Activated CD4-positive, alpha-beta T cell treated with anti-CD3 and anti-CD28 coated beads, Interleukin-2, amount 50 U/mL, for 4 hours (primary cell): ENCODE results near the gene GFAP.
A peak's percentile ranks its signal among the peaks of the same experiment; 100 is the strongest.
"Not testable (repeated sequence)": the region's sequence is repeated elsewhere in the genome, so short reads cannot be mapped to it uniquely, and the experiment has no call there.

Source experiments
- DNase-seq, 2 experiments: peaks; one replicate each; pipeline ENCODE4 v3.0.0-alpha.2; 2020

The GFAP gene

DNA sequence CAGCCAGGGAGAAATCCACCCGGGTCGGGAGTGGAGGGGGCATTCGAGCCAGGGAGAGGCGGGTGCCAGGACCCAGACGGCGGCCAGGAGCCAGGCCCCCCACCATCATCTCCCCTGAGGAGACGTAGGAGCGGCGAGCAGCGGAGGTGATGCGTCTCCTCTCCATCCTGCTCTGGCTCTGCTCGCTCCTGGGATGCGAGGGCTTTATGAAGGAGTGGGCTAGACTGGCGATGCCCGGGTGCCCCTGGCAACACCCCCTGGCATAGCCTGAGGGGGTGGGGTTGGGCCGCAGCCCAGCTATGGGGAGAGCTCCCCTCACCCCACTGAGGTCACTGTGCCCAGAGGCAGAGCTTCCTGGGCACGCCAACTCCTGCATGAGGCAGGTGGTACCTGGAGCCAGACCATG is at the start of gene GFAP:
TSS of gene GFAP (minus strand) at position 180 of the 406 bp plus-strand sequence. CDS start at position 166, 14 bp downstream.
- DNase-seq: no peak

DNA sequence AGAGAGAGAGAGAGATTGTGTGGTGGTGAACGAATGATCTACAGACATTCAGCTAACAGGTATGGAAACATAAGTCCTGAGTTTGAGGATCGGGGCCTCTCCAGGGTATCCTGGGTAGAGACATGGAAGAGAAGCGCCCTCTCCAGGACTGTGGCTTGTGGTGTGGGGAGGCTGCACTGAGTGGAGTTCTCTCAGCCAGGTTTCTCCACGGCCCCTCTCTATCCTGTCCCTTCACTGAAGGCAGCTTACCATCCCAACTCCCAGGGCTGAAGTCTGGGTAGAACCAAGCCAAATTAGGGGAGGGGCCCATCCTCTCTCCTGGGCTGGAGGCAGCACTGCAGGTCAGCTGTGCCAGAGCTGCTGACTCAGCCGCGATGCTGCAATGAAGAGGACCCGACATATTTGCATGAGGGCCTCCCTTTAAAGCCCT is 46.6 kb upstream of the GFAP start:
- no peak for DNase-seq

DNA sequence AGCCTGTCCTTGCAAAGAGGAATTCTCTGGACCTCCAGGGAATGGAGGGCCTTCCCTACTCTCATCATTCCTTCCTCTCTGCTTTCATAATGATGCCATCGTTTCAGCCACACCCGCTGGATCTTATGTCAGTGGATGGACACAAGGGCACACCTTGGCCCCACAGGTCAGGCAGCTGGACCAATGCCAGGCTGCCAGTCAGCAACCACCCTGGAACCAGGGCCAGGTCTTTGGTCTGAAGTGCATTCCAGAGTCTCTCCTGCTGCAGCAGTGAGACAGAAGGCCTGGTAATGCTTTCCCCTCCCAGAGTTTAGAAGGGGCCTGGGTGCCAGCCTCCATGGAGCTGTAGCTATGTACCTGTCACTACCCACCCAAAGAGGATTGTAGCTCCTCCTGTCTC is 45.4 kb upstream of the GFAP start:
- no peak for DNase-seq

GRCh38 chr17:44959821-44960531 is 44.7 kb upstream of the GFAP start:
- DNase-seq: peak; percentile 32 to 39

GRCh38 chr17:44956998-44957981 is 42.0 kb upstream of the GFAP start:
- no peak for DNase-seq

- DNase-seq: no peak
Measured at GRCh38 chr17:44955674-44956425, 40.5 kb upstream of the GFAP start.

DNA sequence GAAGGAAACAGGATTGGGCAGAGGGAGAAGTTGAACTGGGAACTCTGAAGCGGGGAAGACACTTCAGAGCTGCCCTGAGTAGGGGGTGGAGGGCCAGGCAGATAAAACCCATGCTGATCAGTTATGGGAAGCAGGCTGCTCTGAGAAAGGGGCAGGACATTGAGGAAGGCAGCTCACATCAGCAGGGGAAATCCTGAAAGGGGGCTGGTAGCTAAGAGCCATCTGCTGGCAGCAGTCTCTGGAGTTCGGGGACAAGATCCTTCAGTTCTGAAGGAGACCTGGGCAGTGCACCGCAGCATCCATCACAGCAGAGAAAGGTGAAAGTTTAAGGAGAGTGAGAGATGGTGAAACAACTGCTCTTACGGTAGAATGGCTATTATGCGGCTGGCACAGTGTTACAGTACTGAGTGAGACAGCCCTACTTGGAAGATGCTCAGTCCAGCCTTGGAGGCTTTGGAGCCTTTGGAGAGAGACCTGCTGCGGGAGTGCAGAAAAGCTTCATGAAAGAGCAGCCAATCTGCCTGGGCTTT is 37.7 kb upstream of the GFAP start:
- no peak for DNase-seq

- no peak for DNase-seq
Measured at GRCh38 chr17:44948315-44948795, 33.1 kb upstream of the GFAP start.

DNA sequence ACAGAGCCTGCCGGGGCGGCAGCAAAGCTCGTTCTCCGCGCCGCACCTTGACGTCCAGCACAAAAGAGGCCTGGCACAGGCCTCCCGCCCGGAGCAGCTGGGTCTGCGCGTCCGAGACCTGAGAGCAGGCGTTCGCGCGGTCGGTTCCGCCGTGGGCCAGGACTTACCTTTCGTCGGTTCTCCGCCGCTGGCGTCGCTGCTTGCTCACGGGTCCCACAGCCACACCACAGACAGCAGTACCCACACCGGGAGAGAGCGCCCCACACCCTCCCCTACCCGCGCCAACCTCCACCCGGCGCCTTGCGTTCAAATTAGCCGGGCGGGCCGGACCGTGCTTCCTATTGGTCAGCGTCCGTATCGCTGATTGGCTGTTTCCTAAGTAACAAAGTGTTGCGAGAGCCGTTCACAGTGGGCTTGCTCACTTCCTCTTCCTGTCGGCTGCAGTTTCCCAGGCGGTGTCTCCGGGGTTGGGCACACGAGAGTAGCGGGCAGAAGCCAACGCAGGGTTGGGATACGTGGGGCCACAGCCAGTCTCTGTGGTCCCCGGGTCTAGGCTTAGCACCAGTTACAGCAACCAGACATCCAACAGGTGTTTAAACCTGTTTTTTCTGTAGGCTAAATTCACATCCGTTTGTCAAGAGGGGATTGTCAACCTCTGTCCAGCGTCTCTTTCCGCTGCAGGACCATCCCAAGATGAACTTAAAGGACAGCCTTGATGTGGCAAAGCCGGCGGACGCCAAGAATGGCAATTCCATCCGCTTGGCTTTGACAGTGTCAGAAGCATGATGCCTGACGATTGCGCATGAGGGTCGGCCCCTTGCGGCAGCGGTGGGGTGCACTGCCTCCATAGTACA is 32.4 kb upstream of the GFAP start, which contains the start of gene KIF18B:
TSS of gene KIF18B (minus strand) at position 313 of the 854 bp plus-strand sequence. CDS start 11,429 bp downstream, outside the sequence.
- peak; percentile 83 for DNase-seq

DNA sequence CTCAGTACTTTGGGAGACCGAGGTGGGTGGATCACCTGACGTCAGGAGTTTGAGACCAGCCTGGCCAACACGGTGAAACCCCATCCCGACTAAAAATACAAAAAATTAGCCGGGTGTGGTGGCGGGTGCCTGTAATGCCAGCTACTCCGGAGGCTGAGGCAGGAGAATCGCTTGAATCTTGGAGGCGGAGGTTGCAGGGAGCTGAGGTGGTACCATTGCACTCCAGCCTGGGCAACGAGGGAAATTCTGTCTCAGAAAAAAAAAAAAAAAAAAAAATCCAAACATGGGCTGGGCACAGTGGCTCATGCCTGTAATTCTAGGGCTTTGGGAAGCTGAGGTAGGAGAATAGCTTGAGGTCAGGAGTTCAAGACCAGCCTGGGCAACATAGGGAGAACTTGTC is 30.4 kb upstream of the GFAP start:
- not testable (repeated sequence) for DNase-seq

DNA sequence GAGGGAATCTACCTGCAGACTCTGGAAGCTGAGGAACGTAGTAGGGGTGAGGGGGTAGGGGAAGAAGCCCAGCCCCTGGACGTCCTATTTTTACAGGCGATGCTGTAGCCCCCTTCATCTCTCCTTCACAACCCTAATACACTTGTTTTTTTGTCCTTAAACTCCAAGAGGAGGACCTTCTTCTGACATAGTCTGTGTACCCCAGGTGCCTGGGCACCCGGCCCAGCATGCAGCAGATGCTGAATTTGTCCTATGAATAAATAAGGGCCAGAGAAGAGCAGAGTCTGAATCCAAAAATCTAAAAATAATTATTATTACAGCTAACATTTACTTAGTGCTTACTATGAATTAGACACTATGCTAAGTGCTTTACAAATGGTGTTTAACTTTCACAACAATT is 27.2 kb upstream of the GFAP start:
- DNase-seq: no peak

GRCh38 chr17:44941712-44942331 is 26.5 kb upstream of the GFAP start:
- DNase-seq: no peak

DNA sequence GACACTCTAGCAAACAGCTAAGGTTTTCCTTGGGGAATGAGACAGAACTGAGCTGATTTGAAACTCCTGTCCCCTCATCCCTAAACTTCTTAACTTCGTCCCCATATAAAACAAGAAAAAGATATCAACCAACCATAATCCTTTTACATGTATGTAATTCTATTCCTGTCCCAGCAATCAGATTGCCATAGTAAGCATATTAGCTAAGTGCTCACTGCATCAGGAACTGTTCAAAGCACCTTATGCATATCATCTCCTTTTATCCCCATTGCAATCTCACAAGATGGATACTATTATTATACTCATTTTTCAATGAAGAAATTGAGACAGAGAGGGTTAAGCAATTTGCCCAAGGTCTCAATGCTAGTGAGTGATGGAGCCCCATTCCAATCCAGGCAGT is 25.5 kb upstream of the GFAP start:
- DNase-seq: no peak

- no peak for DNase-seq
Measured at GRCh38 chr17:44940317-44940716, 25.0 kb upstream of the GFAP start.

DNA sequence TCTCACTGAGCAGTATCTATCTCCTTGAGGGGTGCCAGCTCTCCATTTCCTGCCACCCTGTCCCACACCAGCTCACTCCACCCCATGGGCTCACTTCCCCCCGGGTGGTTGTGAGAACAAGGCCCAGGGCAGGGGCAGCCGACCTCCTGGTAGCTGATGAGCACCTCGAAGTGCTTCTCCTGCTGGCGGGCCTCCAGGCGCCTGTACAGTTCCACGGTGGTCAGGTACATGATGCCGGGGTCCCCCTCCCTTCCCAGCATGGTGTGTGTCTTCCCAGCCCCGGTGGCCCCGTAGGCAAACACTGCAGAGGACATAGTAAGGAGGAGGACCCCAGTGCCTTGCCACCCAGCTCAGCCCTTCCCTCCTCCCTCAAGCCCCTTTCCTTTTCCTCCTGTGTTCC is 19.8 kb upstream of the GFAP start:
- no peak for DNase-seq

DNA sequence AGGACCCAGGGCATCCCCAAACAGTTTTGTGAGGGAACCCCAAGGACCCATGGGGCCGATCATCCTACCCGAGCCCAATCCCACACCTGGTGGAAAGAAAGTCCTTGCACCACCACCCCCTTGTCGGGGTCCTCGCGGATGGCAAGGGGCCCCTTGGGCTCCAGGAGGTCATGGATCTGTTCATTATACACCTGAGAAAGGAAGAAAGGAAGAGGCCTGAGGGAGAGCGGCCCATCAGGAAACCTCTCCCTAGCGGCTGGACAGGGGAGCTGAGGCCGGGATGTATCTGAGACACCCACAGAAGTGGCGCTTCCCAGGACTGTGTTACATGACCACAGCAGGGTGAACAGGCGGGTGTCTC is 19.4 kb upstream of the GFAP start:
- DNase-seq: no peak

DNA sequence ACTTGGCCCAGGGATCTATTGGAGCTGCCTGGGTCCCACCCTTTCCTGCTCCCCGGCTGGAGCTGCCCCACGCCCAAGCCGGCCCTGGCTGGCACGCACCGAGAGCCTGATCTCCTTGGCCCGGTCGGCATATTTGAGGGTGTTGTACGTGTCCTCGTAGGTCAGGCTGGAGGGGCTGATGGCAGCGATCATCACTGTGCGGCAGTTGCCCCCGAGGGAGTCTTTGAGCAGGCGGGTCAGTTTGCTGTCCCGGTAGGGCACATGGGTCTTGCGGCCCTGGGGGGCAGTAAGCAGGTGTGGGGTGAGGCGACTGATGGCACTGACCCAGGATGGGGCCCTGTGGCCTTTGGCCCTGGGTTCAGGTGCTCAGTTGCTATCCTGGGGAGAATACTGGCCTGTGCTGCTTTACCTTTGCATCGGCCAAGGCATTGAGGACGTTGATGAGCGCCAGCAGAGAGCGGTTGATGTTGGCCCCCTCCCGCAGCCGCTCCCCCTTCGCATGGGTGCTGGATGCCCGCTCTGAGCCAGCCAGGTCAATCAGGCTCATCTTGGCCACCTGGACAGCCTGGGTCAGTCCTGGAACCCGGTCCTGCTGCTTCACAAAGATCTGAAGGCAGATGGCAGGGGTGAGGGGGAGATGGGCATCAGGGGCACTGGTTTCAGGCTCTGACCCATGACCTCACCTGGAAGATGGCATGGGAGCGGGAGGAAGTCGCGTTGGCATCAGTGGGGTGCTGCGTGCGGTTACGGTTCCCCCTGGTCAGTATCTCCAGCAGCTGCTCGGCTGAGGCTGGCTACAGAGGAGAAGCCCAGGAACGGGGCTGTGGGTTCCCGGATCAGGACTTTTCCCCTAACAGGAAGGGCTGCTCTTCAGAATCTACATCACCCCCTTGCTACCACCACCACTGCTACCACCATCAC is 18.8 kb upstream of the GFAP start:
- DNase-seq: no peak

DNA sequence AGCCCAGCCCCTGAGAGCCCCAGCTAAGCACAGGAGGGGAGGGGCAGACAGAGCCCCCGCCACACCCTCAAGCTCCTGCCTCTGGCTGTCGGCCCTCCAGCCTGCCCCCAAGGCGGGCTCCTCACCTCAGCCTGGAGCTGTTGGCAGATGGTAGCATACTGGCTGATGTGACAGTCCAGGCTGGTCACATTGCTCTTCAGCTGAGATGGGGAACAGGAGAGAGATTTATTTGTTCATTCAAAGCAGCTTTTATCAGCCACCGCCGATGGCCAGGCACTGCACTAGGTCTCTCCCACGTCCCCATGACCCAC is 17.4 kb upstream of the GFAP start:
- DNase-seq: no peak

GRCh38 chr17:44932096-44932786 is 16.9 kb upstream of the GFAP start:
- DNase-seq: no peak

DNA sequence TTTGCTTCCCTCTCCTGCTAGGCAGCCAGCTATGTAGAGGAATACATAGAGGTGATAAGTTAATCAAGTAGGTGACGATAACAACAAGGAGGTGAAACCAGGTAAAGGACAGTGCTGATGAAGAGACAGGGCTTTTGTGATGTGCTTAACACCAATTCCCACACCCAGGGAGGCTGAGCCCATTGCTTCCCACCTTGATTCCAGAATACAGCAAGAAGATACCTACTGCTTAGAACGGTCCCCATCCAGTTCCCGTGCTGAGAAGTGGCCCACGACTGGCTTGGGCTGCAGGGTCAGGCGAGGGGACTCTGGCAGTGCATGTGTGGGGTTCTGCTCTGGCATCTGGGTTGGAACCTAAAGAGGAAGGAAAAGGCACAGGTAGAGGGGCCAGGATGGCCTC is 16.1 kb upstream of the GFAP start:
- no peak for DNase-seq
